Activated CD4-positive, alpha-beta T cell treated with anti-CD3 and anti-CD28 coated beads, Interleukin-2, amount 50 U/mL, for 4 hours (primary cell): ENCODE measurements around the gene CIAO1.
"Not testable (repeated sequence)": the region's sequence is repeated elsewhere in the genome, so short reads cannot be mapped to it uniquely, and the experiment has no call there.

Experiments used
- DNase-seq, 2 experiments: peaks; one replicate each; pipeline ENCODE4 v3.0.0-alpha.2; 2020

CIAO1 gene

GRCh38 chr2:96287273-96287856 lies 21.3 kb downstream of the CIAO1 start:
- DNase-seq, result no peak

GRCh38 chr2:96291751-96292150 lies 25.7 kb downstream of the CIAO1 start:
- DNase-seq, result no peak

GRCh38 chr2:96294271-96294670 lies 28.2 kb downstream of the CIAO1 start:
- DNase-seq, result not testable (repeated sequence)

GRCh38 chr2:96296925-96297324 lies 30.9 kb downstream of the CIAO1 start:
- no peak for DNase-seq

- DNase-seq, result no peak
Measured at GRCh38 chr2:96301865-96302264, 35.8 kb downstream of the CIAO1 start.

GRCh38 chr2:96304606-96305005 lies 38.6 kb downstream of the CIAO1 start:
- no peak for DNase-seq

- peak; percentile 84 to 85 for DNase-seq
Measured at GRCh38 chr2:96305091-96305978, 39.3 kb downstream of the CIAO1 start, which contains the start of gene SNRNP200. Gene SNRNP200, minus strand, starts transcription at chr2:96305546. Its CDS starts 109 bp downstream, at chr2:96305437.

- DNase-seq, result no peak
Measured at GRCh38 chr2:96305979-96306308, 39.9 kb downstream of the CIAO1 start.

- no peak for DNase-seq
Measured at GRCh38 chr2:96306370-96306769, 40.3 kb downstream of the CIAO1 start.

- no peak for DNase-seq
Measured at GRCh38 chr2:96308248-96308647, 42.2 kb downstream of the CIAO1 start.

GRCh38 chr2:96315005-96315399 lies 49.0 kb downstream of the CIAO1 start:
- DNase-seq, result no peak

- DNase-seq, result no peak
Measured at GRCh38 chr2:96315400-96316071, 49.5 kb downstream of the CIAO1 start.

- no peak for DNase-seq
Measured at GRCh38 chr2:96316999-96317398, 51.0 kb downstream of the CIAO1 start.

GRCh38 chr2:96317584-96317997 lies 51.6 kb downstream of the CIAO1 start:
- DNase-seq, result no peak

GRCh38 chr2:96318723-96319122 lies 52.7 kb downstream of the CIAO1 start:
- DNase-seq, result no peak

- no peak for DNase-seq
Measured at GRCh38 chr2:96319396-96319795, 53.4 kb downstream of the CIAO1 start.

GRCh38 chr2:96320326-96320725 lies 54.3 kb downstream of the CIAO1 start:
- DNase-seq, result no peak

GRCh38 chr2:96320728-96321622 lies 55.0 kb downstream of the CIAO1 start:
- DNase-seq, result no peak
